HEK293T (cell line): Measurements from ENCODE around the gene LEFTY2.
"Not testable (repeated sequence)": the region's sequence is repeated elsewhere in the genome, so short reads cannot be mapped to it uniquely, and the experiment has no call there.

ENCODE experiments used
- CTCF ChIA-PET: fragments of 350-600 bp; formaldehyde crosslinking; extraction: SDS; loops from one replicate; lab custom pipeline; 2021; ENCODE audit warnings: antibody characterized with exemption, inconsistent platforms; lab: Yijun Ruan, JAX
- POLR2A ChIA-PET: fragments of 350-600 bp; formaldehyde crosslinking; extraction: SDS; loops from one replicate; lab custom pipeline; 2020; ENCODE audit warnings: antibody characterized with exemption, inconsistent platforms; lab: Yijun Ruan, JAX
- DNase-seq: peaks from one replicate; pipeline ENCODE4 v3.0.0; 2012; ENCODE audit warnings: mixed read lengths; ENCODE audit errors: extremely low spot score
- ARNT ChIP-seq: fragments of 450-650 bp; IDR thresholded peaks from 2 replicates; pipeline ENCODE4 v1.6.1; 2017; ENCODE audit warnings: mild to moderate bottlenecking
- BHLHE40 ChIP-seq: fragments of 450-650 bp; IDR thresholded peaks from 2 replicates; pipeline ENCODE4 v1.6.1; 2016; ENCODE audit warnings: mild to moderate bottlenecking, moderate library complexity, borderline replicate concordance
- CTBP1 ChIP-seq: fragments of 450-650 bp; IDR thresholded peaks from 2 replicates; pipeline ENCODE4 v1.6.1; 2016; ENCODE audit warnings: borderline replicate concordance
- ELF4 ChIP-seq: fragments of 450-650 bp; IDR thresholded peaks from 2 replicates; pipeline ENCODE4 v1.6.1; 2017; ENCODE audit warnings: antibody characterized with exemption
- FOXA1 ChIP-seq: fragments of 450-650 bp; IDR thresholded peaks from 2 replicates; pipeline ENCODE4 v1.6.1; 2016; ENCODE audit warnings: mild to moderate bottlenecking
- FOXK2 ChIP-seq: fragments of 450-650 bp; IDR thresholded peaks from 2 replicates; pipeline ENCODE4 v1.6.1; 2016; ENCODE audit warnings: mild to moderate bottlenecking
- FOXM1 ChIP-seq: fragments of 450-650 bp; IDR thresholded peaks from 2 replicates; pipeline ENCODE4 v1.6.1; 2017; ENCODE audit warnings: mild to moderate bottlenecking, borderline replicate concordance
- HDGF ChIP-seq: fragments of 450-650 bp; IDR thresholded peaks from 2 replicates; pipeline ENCODE4 v1.6.1; 2017; ENCODE audit warnings: antibody characterized with exemption, borderline replicate concordance
- L3MBTL2 ChIP-seq: fragments of 450-650 bp; conservative IDR thresholded peaks from 2 replicates; pipeline ENCODE4 v1.6.1; 2016; ENCODE audit warnings: mild to moderate bottlenecking
- LEF1 ChIP-seq: fragments of 450-650 bp; IDR thresholded peaks from 2 replicates; pipeline ENCODE4 v1.6.1; 2017; ENCODE audit warnings: mild to moderate bottlenecking, borderline replicate concordance
- NFRKB ChIP-seq: fragments of 450-650 bp; IDR thresholded peaks from 2 replicates; pipeline ENCODE4 v1.6.1; 2016; ENCODE audit warnings: mild to moderate bottlenecking, moderate library complexity
- PKNOX1 ChIP-seq: fragments of 450-650 bp; IDR thresholded peaks from 2 replicates; pipeline ENCODE4 v1.6.1; 2016
- SP1 ChIP-seq: fragments of 450-650 bp; IDR thresholded peaks from 2 replicates; pipeline ENCODE4 v1.6.1; 2017
- SUZ12 ChIP-seq: fragments of 450-650 bp; IDR thresholded peaks from 2 replicates; pipeline ENCODE4 v1.6.1; 2016; ENCODE audit warnings: mild to moderate bottlenecking
- TARDBP ChIP-seq: fragments of 450-650 bp; IDR thresholded peaks from 2 replicates; pipeline ENCODE4 v1.6.1; 2016
- ZNF384 ChIP-seq: fragments of 450-650 bp; IDR thresholded peaks from 2 replicates; pipeline ENCODE4 v1.6.1; 2016

The LEFTY2 gene

GRCh38 chr1:225937048-225937968 is 3.7 kb downstream of the LEFTY2 start:
- ChIA-PET CTCF (interaction anchor here (1.2 to 1.8 kb wide), 3 partner anchors 14 to 55 kb away, joined by 3 to 5 read pairs (median 5); partner anchors contain the start of gene TMEM63A), POLR2A (interaction anchor here (0.8 to 7.2 kb wide), 2 partner anchors 13 to 159 kb away, joined by 4 to 38 read pairs; partner anchors contain the start of gene PYCR2)
- no peak for DNase-seq
- TF ChIP-seq TARDBP = no peak
- no peak for TF ChIP-seq ZNF384
- TF ChIP-seq NFRKB = no peak
- TF ChIP-seq FOXK2 = no peak
- TF ChIP-seq ELF4 = no peak
- TF ChIP-seq FOXA1 = no peak
- no peak for TF ChIP-seq BHLHE40
- no peak for TF ChIP-seq HDGF
- no peak for TF ChIP-seq LEF1
- TF ChIP-seq SUZ12 = no peak
- TF ChIP-seq SP1 = no peak

- no peak for DNase-seq
- TF ChIP-seq FOXM1 (no peak), SUZ12 (no peak), ZNF384 (no peak), SP1 (no peak), L3MBTL2 (no peak), LEF1 (no peak), FOXA1 (no peak), BHLHE40 (no peak), ELF4 (no peak), HDGF (no peak), FOXK2 (no peak), PKNOX1 (no peak), NFRKB (no peak), CTBP1 (no peak)
- ChIA-PET POLR2A (interaction anchor here (7.2 kb wide), 1 partner anchor 13 kb away, joined by 38 read pairs; the partner anchor contains the start of gene PYCR2), CTCF (interaction anchor here (0.6 to 1.3 kb wide), 3 partner anchors 14 to 44 kb away, joined by 3 to 5 read pairs (median 3); no protein-coding TSS in a partner anchor)
Measured at GRCh38 chr1:225936523-225936922, 4.5 kb downstream of the LEFTY2 start.

- POLR2A ChIA-PET = interaction anchor here (1.3 to 7.2 kb wide), 2 partner anchors 10 to 12 kb away, joined by 4 to 38 read pairs; partner anchors contain the start of gene PYCR2
Measured at GRCh38 chr1:225936086-225936485, 4.9 kb downstream of the LEFTY2 start.

GRCh38 chr1:225934711-225935110 is 6.3 kb downstream of the LEFTY2 start:
- no peak for TF ChIP-seq SUZ12
- TF ChIP-seq CTBP1 = no peak
- no peak for TF ChIP-seq HDGF
- TF ChIP-seq ARNT = no peak
- no peak for TF ChIP-seq SP1
- no peak for TF ChIP-seq PKNOX1
- TF ChIP-seq L3MBTL2 = no peak
- no peak for TF ChIP-seq NFRKB
- no peak for TF ChIP-seq ELF4
- TF ChIP-seq TARDBP = no peak
- TF ChIP-seq FOXM1 = no peak
- TF ChIP-seq ZNF384 = no peak
- TF ChIP-seq LEF1 = no peak
- no peak for TF ChIP-seq FOXA1
- POLR2A ChIA-PET = interaction anchor here (1.0 to 1.6 kb wide), 3 partner anchors 9 to 36 kb away, joined by 3 to 7 read pairs (median 4); partner anchors contain the start of gene PYCR2
- DNase-seq = no peak
- CTCF ChIA-PET = interaction anchor here (0.6 to 0.7 kb wide), 2 partner anchors 9 to 14 kb away, joined by 3 read pairs; no protein-coding TSS in a partner anchor

More at GRCh38 chr1:225936086-225936485, 4.9 kb downstream of the LEFTY2 start:
- not testable (repeated sequence) for DNase-seq
- CTCF ChIA-PET = interaction anchor here (0.6 to 1.3 kb wide), 2 partner anchors 26 to 45 kb away, joined by 3 to 5 read pairs; no protein-coding TSS in a partner anchor

GRCh38 chr1:225933072-225933471 is 7.9 kb downstream of the LEFTY2 start:
- ChIA-PET CTCF (no interaction called here), POLR2A (interaction anchor here (1.7 kb wide), 1 partner anchor 9 kb away, joined by 12 read pairs; the partner anchor contains the start of gene PYCR2)
- DNase-seq = no peak
- TF ChIP-seq NFRKB = no peak
- TF ChIP-seq L3MBTL2 = no peak
- TF ChIP-seq FOXK2 = no peak
- no peak for TF ChIP-seq BHLHE40
- no peak for TF ChIP-seq LEF1
- no peak for TF ChIP-seq ELF4
- no peak for TF ChIP-seq SUZ12
- TF ChIP-seq SP1 = no peak
- TF ChIP-seq CTBP1 = no peak
- no peak for TF ChIP-seq ARNT
- TF ChIP-seq FOXA1 = no peak
- TF ChIP-seq TARDBP = no peak
- TF ChIP-seq PKNOX1 = no peak
